Measurements from ENCODE around the gene TSPAN5.

DNA sequence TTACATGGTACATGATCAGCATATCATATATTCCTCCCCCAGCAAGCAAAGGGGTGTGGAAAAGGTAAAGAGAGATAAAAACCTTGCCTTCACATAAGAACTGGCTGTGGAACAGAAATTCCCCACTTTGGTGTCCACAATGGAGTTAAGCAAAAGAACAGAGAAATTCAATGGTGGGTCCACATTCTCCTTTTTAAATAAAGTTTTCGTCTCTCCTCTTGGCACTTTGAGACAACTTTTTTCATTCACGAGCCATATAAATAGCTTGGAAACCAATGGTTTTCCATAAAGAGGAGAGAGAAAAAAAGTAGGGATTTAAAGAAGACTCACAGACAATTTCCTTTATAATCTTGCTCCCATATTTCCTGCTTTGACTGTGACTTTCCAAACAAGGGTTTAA, 148.1 kb downstream of the TSPAN5 start:
- no peak for TF ChIP-seq POLR2A (IDR thresholded peaks at IDR 0.05)
- TF ChIP-seq, protein P1, sequence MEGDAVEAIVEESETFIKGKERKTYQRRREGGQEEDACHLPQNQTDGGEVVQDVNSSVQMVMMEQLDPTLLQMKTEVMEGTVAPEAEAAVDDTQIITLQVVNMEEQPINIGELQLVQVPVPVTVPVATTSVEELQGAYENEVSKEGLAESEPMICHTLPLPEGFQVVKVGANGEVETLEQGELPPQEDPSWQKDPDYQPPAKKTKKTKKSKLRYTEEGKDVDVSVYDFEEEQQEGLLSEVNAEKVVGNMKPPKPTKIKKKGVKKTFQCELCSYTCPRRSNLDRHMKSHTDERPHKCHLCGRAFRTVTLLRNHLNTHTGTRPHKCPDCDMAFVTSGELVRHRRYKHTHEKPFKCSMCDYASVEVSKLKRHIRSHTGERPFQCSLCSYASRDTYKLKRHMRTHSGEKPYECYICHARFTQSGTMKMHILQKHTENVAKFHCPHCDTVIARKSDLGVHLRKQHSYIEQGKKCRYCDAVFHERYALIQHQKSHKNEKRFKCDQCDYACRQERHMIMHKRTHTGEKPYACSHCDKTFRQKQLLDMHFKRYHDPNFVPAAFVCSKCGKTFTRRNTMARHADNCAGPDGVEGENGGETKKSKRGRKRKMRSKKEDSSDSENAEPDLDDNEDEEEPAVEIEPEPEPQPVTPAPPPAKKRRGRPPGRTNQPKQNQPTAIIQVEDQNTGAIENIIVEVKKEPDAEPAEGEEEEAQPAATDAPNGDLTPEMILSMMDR (IDR thresholded peaks at IDR 0.05), result no peak

Measured in heart left ventricle (tissue), 13 donors.